WI38 (cell line): ENCODE measurements around the gene SPEG.

Source experiments
- H3K4me3 ChIP-seq: 2 replicates; pipeline ENCODE4 v1.5.1; 2011; ENCODE audit warnings: low read depth, mild to moderate bottlenecking, control low read depth, low read length
- CTCF ChIP-seq: IDR thresholded peaks from 2 replicates; pipeline ENCODE4 v1.5.1; 2012; ENCODE audit warnings: low read depth, mild to moderate bottlenecking, control low read depth, low read length

Gene SPEG

DNA sequence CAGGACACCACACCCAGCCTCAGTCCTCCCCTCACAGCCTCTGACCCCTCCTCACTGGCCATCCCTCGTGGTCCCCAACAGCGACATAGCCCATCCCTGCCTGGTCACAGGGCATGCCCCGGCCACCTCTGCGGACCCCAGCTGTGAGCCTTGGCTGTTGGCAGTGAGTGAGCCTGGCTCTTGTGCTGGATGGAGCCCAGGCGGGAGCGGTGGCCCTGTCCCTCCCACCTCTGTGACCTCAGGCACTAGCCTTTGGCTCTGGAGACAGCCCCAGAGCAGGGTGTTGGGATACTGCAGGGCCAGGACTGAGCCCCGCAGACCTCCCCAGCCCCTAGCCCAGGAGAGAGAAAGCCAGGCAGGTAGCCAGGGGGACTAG is 8.6 kb upstream of the SPEG start:
- no peak overlapping the region for H3K4me3 ChIP-seq
- no peak for TF ChIP-seq CTCF

GRCh38 chr2:219426534-219427136 is 8.0 kb upstream of the SPEG start:
- no peak overlapping the region for H3K4me3 ChIP-seq
- TF ChIP-seq CTCF = no peak

DNA sequence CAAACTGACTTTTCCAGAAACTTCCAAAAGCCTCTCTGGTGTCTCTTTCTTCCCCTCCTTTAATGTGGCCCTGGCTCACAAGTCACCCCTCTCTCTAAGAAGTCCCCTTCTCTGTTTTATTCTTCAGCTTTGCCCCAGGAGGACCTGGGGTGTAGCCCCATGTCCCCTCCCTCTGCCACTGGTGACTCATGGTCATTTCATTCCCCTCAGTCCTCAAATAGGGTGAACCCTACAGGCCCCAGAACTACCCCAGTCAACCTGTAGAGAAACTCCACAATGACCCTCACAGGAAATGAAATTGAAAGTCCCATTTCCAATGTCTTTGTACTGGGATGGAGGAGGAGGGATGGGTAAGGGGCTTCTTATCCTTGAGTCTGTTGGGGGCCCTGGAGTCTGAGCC is 6.2 kb upstream of the SPEG start:
- H3K4me3 ChIP-seq = no peak overlapping the region
- TF ChIP-seq CTCF = no peak

DNA sequence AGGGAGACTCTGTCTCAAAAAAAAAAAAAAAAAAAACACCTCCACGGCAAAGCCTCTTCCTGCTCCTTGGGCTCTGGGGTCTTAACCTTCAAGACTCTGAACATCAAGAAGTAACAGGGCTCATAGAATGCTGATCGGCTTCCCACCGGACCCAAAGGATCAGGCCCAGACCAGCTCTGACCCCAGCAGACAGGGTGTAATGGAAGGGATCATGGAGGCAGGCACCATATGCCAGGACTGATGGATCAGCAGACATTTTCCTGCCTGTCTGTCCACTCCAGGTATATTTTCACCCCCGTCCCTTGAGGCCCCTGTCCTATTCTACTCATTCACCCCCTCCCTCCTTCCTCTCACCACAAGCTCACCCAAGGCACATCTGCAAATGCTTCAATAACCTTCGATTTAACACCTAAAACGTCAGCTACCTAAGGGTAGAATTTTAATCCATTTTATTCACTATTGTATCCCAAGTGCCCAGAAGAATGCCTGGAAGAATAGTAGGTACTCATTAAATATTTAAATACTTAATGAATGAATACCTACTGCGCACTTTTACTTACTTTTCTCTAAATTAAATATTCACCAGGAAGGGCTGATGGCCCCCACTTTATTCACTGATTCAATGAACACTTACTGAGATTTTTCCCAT is 4.6 kb upstream of the SPEG start:
- no peak for TF ChIP-seq CTCF

GRCh38 chr2:219430633-219431615 is 3.7 kb upstream of the SPEG start:
- 0 out of 2 replicates have a peak, but pooled peaks have one; percentile 10 for TF ChIP-seq CTCF

More for the DNA sequence above, 4.6 kb upstream of the SPEG start:
- H3K4me3 ChIP-seq = no peak overlapping the region

DNA sequence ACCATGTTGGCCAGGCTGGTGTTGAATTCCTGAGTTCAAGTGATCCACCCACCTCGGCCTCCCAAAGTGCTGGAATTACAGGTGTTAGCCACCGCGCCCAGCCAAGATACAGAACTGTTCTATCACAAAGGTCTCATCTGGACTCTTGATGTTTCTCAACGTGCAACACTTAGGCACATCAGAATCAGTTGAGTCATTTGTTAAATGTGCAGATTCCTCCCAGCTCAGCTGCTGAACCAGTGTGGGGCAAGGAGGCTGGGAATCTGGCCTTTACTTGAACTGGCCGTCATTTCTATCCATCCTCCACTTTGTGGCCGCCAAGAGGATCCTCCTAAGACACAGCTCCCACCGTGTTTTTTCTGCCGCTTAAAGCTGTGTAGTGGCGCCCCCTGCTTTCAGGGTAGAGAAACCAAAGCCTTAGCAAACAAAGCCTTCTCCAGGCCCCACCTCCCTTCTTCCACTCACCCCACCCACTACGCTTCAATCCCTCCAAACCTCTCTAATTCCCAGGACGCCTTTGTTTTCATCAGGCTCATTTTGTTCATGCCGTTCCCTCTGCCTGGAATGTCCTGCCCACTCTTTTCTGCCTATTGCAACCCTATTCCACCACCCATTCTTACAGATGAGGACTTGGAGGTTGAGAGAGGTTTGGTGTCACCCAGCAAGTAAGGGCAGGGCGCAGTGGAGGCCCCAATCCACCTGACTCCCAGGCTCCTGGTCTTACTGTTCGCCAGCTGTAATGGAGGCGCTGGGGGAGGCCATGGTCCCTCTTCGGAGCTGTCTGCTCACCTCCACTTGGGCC is 776 bp upstream of the SPEG start:
- no peak; the same call in 1 of the 2 replicates for TF ChIP-seq CTCF
- H3K4me3 ChIP-seq = no peak overlapping the region

More at GRCh38 chr2:219430633-219431615, 3.7 kb upstream of the SPEG start:
- no peak overlapping the region for H3K4me3 ChIP-seq
